Esophagus muscularis mucosa (tissue), 4 donors: ENCODE data around the gene PEAR1.

Experiments
- EP300 ChIP-seq: sonication (generic); formaldehyde crosslinking; IDR thresholded peaks from one replicate; pipeline ENCODE4 v1.6.1; 2017; ENCODE audit warnings: antibody characterized with exemption
- POLR2A ChIP-seq: fragments of 450-650 bp; IDR thresholded peaks from one replicate; pipeline ENCODE4 v1.6.1; 2017; ENCODE audit warnings: antibody characterized with exemption, moderate library complexity, mild to moderate bottlenecking, low read depth
- POLR2AphosphoS5 ChIP-seq, 2 donors: sonication (generic); formaldehyde crosslinking; IDR thresholded peaks; one replicate each; pipeline ENCODE4 v1.6.1; 2017; ENCODE audit warnings: antibody characterized with exemption in 2 of 2
- TF ChIP-seq, protein P1 (sequence below), 3 experiments: fragments of 200-600 bp in 2 of 3; fragments of 450-650 bp in 1 of 3; sonication (generic) in 2 of 3; IDR thresholded peaks; one replicate each; pipeline ENCODE4 v1.5.1; 2017 to 2019; ENCODE audit warnings: antibody characterized with exemption in 3 of 3, mild to moderate bottlenecking in 2 of 3, moderate library complexity in 1 of 3

GRCh38 chr1:156885880-156886355 is 7.6 kb upstream of the PEAR1 start:
- TF ChIP-seq, protein P1, sequence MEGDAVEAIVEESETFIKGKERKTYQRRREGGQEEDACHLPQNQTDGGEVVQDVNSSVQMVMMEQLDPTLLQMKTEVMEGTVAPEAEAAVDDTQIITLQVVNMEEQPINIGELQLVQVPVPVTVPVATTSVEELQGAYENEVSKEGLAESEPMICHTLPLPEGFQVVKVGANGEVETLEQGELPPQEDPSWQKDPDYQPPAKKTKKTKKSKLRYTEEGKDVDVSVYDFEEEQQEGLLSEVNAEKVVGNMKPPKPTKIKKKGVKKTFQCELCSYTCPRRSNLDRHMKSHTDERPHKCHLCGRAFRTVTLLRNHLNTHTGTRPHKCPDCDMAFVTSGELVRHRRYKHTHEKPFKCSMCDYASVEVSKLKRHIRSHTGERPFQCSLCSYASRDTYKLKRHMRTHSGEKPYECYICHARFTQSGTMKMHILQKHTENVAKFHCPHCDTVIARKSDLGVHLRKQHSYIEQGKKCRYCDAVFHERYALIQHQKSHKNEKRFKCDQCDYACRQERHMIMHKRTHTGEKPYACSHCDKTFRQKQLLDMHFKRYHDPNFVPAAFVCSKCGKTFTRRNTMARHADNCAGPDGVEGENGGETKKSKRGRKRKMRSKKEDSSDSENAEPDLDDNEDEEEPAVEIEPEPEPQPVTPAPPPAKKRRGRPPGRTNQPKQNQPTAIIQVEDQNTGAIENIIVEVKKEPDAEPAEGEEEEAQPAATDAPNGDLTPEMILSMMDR (IDR thresholded peaks at IDR 0.05): no peak
- TF ChIP-seq POLR2A (no peak), EP300 (no peak), POLR2AphosphoS5 (IDR thresholded peaks at IDR 0.05) (no peak)
